Stomach (tissue), 4 donors: Measurements from ENCODE around the gene ITPR1.

ENCODE experiments used
- CTCF ChIP-seq, 7 experiments: fragments of 450-650 bp in 4 of 7; fragments of 200-600 bp in 3 of 7; sonication (generic) in 3 of 7; IDR thresholded peaks; one replicate each; pipeline ENCODE4 v1.5.1; 2016 to 2019; ENCODE audit warnings: antibody characterized with exemption in 7 of 7, control low read depth in 2 of 7, mild to moderate bottlenecking in 1 of 7
- EP300 ChIP-seq: sonication (generic); formaldehyde crosslinking; IDR thresholded peaks from one replicate; pipeline ENCODE4 v1.6.1; 2017; ENCODE audit warnings: antibody characterized with exemption
- POLR2A ChIP-seq, 4 donors: fragments of 450-650 bp; IDR thresholded peaks; one replicate each; pipeline ENCODE4 v1.6.1; 2016; ENCODE audit warnings: antibody characterized with exemption in 4 of 4, control low read depth in 2 of 4, mild to moderate bottlenecking in 1 of 4, moderate library complexity in 1 of 4
- POLR2AphosphoS5 ChIP-seq, 3 donors: sonication (generic); formaldehyde crosslinking; IDR thresholded peaks; one replicate each; pipeline ENCODE4 v1.6.1; 2016; ENCODE audit warnings: antibody characterized with exemption in 3 of 3

- TF ChIP-seq CTCF (IDR thresholded peaks at IDR 0.05) (no peak), EP300 (no peak), POLR2A (IDR thresholded peaks at IDR 0.05) (no peak), POLR2AphosphoS5 (IDR thresholded peaks at IDR 0.05) (no peak)
Observed at GRCh38 chr3:4758249-4758860, 265.2 kb downstream of the ITPR1 start.
